NCI-H82 treated with DMSO at 0.1 percent for 48 hours (cell line): ENCODE data around the gene QARS1.

Experiments
- DNase-seq: peaks from one replicate; lab custom pipeline; 2025; ENCODE audit not compliant: unreplicated experiment; lab: John Stamatoyannopoulos, UW

QARS1 gene

GRCh38 chr3:49054344-49054862 lies 50.2 kb downstream of the QARS1 start:
- DNase-seq, result no peak

- DNase-seq, result no peak
Measured at GRCh38 chr3:49053543-49053942, 51.0 kb downstream of the QARS1 start.
